GM04503 (cell line): Measurements from ENCODE around the gene DXO.

Source experiments
- DNase-seq: peaks from one replicate; pipeline ENCODE4 v3.0.0-alpha.2; 2012; ENCODE audit warnings: low read depth

The DXO gene

GRCh38 chr6:31927242-31927862, 44.6 kb downstream of the DXO start, which contains the start of gene C2:
Gene C2 (plus strand): TSS chr6:31927717. CDS start chr6:31927753, 36 bp downstream.
- DNase-seq, result no peak

GRCh38 chr6:31922942-31923341, 49.0 kb downstream of the DXO start:
- DNase-seq, result no peak

- no peak for DNase-seq
Measured at GRCh38 chr6:31920811-31921210, 51.1 kb downstream of the DXO start.
